NCI-H524 (cell line): ENCODE data around the gene BCL11B.

Experiments used
- DNase-seq, 2 experiments: peaks; one replicate each; lab custom pipeline; 2025; lab: John Stamatoyannopoulos, UW

BCL11B gene

GRCh38 chr14:99271951-99272631 lies at the start of gene BCL11B:
TSS of gene BCL11B (minus strand) at chr14:99272197. CDS start at chr14:99271218, 979 bp downstream.
- peak; percentile 99 for DNase-seq

- no peak for DNase-seq
These were observed 49.4 kb upstream of the BCL11B start for GRCh38 chr14:99321236-99321925.

GRCh38 chr14:99320621-99321235 lies 48.7 kb upstream of the BCL11B start:
- no peak for DNase-seq

DNA sequence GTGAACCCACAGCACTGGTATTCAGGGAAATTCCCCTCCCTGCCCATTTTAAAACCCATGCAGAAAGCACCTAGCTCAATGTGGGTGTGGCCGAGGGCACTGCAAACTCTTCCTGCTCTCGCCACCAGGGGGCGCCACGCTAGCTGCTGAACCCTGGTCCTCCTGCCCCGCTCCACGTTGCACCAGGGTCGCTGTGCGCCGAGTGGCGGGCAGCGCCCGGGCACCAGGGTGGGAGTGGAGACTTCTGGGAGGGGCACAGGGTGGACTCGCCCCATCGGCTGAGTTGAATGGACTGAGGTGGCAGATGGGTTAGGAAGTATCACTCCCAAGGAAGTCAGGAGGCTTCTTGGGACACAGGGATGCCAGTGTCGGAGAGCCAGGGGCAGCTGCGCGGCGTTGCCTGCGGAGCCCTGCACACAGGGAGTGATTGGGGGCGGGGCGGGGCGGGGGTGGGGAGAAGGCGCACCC lies 48.1 kb upstream of the BCL11B start:
- peak; percentile 12 to 75 for DNase-seq

DNA sequence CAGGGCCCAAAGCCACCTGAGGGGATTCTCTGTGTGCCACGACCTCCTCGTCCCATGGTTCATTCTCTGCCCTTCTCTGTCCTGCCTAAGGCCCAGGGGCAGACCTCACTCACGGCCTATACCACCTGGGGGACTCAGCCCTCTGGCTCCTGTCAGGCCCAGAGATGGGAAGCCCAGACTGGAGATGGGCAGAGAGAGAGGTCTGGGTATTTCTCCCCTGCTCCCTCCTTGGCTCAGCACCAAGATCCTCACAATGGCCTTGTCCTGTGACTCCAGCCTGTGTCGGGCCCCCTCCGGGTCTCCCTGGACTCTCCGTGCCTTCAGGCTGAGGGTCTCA lies 46.9 kb upstream of the BCL11B start:
- no peak for DNase-seq

DNA sequence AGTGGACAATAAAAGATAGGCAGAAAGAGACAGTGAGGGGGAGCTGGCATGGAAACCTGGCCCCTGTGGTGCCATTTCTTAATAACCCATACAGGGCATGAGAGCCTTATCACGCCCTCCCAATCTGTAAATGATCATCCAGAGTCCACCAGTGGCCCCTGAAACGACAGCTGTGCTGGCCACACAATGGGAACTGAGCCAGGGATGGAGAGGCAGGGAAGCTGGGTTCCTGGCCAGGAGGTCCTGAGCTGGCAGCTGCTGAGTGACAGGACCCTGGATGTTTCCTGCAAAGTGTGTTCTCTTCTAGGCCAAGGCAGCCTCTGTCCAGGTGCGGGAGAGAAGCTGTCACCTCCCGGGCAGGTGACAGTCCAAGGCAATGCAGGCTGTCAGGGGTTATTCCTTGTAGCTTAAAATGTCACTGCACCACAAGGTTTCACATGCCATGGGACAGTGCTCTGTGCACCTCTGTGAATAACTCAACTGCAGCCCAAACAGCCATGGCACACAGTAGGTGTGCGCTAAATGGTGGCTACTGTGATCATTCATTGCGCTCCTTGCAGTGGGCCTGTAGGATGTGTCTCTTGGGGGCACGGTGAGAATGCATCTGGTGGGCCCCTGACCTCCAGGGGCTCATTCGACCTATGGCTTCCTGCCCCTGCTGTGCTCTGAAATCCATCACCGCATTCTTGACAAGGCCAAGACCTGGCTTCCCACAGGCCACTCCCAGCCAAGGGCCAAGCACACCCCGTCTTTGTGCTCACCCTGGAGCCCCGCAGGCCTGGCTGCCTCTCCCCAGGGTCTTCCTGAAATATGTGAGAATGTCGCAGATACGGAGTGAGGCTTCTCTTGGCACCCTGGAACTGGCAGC lies 46.3 kb upstream of the BCL11B start:
- peak; percentile 23 to 68 for DNase-seq

DNA sequence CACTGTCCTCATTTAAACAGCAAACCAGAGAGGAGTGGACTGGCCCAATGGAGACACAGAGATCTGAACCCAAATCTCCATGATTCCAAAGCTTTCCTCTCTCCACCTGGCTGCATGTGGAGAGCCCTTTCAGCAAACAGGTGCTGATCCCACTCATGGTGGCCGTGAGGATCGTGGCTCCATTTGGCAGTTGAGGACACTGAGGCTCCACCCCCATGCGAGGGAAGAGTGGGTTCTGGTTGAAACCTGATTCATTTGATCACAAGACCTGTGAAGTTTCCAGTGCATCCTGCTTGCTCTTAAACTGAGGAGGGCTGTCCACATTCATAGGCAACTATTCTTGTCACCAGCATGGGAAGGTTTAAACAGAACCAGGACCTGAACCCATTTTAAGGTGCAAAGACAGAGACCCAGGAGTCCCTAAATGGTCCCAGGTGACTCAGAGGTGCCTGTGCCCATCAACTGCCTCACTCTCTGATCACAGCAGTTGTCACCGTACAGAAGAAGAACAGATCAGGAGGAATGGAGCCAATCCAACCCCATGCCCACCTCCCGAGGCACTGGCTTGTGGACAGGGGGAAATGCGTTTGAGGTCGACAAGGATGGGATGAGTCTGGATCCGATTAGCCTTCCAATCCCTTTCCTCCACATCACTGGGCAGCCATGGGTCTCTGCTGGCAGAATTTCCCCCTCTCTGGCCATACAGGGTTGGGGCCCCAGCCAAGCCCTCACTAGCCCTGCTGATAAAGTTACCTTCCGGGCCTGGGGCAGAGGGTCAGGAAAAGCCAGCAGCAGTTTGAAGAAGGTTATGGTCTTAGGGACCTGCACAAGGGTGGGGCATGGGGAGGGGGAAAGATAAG lies 45.5 kb upstream of the BCL11B start:
- no peak for DNase-seq

DNA sequence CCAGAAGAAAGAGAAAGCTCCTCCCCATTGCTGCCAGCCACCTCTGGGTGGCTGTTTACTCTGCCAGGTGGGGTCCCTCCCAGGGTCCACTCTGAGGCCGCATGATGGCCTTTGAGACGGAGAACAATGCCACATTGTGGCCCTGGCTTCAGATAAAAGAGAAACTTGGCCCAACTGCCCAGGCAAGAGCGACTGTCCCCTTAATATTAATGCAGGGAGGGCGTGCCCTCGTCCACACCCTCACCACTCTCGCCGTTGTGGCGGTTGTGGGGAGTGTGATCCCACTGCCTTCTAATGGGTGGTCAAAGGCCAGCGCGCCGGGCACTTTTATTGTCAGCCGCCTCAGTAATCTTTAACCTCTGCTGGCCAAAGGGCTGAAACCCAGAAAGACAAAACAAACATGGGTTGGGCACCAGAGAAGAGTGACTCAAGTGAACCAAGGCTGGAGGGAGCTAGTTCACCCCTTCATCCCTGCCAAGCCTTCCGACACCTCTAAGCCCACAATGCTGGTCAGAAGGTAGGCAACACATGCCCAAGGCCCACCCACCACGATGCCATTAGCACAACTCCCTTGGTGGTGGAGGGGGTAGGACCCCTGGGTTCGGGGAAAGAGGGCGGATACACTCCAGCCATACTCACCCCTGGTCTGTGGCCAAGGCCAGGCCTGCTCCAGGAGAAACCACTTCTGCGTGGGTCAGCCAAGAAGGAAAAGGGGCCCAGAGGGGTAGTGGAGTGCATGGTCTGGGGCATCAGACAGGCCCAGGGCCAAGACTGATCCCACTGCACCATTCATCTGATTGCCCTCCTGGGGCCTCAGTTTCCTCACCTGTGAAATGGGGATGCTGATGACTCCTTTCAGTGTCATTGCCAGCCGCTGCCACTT lies 44.5 kb upstream of the BCL11B start:
- no peak for DNase-seq

DNA sequence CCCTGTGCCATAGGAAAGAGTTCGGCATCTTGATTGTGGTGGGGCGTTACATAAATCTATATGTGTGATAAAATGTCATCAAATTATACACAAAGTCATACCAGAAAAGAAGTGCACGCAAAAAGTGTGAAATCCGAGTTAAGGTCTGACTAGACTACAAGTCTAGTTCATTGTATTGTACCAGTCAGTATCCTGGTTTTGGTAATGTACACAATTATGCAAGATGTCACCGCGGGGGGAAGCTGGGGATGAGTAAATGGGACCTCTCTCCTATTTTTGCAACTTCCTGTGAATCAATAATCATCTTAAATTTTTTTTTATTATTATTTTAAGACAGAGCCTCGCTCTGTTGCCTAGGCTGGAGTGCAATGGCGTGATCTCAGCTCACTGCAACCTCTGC lies 43.2 kb upstream of the BCL11B start:
- no peak for DNase-seq

DNA sequence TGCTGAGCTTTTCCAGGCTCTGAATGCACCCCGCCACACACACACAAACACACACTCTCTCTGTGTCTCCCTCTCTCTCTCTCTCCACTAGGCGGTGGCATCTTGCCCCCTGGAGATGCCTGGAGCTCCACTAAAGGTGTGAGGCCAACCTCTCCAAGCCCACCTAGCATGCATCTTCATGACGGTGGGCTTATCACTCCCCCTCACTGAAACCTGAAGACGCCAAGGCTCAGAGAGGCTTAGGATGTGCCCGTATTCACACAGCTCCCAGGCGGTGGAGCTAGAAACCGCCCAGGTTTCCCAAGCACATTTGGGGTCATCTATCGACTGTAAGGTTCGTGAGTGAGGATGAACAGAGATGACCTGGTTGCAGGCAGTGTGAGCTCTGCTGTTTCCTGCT lies 42.6 kb upstream of the BCL11B start:
- no peak for DNase-seq

- no peak for DNase-seq
These were observed 41.2 kb upstream of the BCL11B start for GRCh38 chr14:99313234-99313633.

- no peak for DNase-seq
These were observed 40.1 kb upstream of the BCL11B start for GRCh38 chr14:99312106-99312505.

- no peak for DNase-seq
These were observed 37.3 kb upstream of the BCL11B start for GRCh38 chr14:99309220-99309766.

DNA sequence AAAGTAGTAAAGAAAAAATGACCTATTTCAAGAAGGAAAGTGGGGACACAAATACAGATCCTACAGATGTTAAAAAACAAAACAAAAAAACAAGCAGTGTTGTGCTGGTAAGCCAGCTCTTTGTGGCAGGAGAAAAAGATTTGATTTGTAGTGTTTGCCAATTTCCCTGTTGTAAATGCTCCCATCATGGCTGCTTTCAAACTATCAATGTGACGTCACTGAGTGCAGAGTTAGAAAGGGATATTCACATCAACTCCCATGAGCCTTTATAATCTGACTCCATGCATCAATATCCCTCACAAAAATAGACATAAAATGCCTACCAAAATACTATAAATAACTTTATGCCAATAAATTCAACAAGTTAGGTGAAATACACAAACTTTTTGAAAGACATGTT lies 32.2 kb upstream of the BCL11B start:
- DNase-seq, result no peak

DNA sequence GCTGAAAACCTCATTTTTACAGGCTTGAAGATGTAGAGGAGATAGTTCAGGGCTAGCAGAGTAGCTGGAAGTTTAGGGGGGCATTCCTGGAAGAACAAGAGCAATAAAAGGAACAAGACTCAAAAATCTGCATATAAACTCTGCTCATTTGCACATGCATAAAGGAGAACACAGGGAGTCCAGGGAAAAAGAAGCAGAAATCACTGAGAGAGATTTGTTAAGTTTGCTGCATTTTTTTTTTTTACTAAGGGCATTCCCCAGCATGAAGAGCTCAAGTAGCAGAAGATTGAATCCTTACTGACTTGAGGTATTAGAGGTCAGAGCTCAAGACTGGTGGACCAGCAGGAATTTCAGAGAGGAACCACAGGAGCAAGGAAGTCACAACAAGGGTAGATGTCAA lies 28.2 kb upstream of the BCL11B start:
- DNase-seq, result no peak

GRCh38 chr14:99296517-99296916 lies 24.5 kb upstream of the BCL11B start:
- no peak for DNase-seq

- DNase-seq, result no peak
These were observed 17.6 kb upstream of the BCL11B start for GRCh38 chr14:99289394-99290189.

- DNase-seq, result no peak
These were observed 17.0 kb upstream of the BCL11B start for GRCh38 chr14:99288948-99289347.

GRCh38 chr14:99287269-99287942 lies 15.4 kb upstream of the BCL11B start:
- no peak for DNase-seq
